Gastrocnemius medialis (tissue), 4 donors: ENCODE data around the gene TSPAN1. TPM values are rescaled to one million over a fixed set of nuclear protein-coding genes. Genes with fewer than 3 reads are reported as not detected.
"Not testable (repeated sequence)": the region's sequence is repeated elsewhere in the genome, so short reads cannot be mapped to it uniquely, and the experiment has no call there.

Experiments
- ATAC-seq, 2 donors: fragments of 150-250 bp; one replicate each; pipeline ENCODE4 v1.9.1; 2016
- DNase-seq, 2 donors: peaks; one replicate each; pipeline ENCODE4 v3.0.0-alpha.2; 2019
- H3K27ac ChIP-seq, 4 donors: fragments of 200-600 bp; sonication (generic); 1 replicate in 1 of 4; 2 replicates in 3 of 4; pipeline ENCODE4 v1.5.1; 2016 to 2018; ENCODE audit warnings: mild to moderate bottlenecking in 2 of 4, moderate library complexity in 1 of 4
- H3K27me3 ChIP-seq, 3 donors: fragments of 200-600 bp; sonication (generic) in 2 of 3; 1 replicate in 1 of 3; 2 replicates in 2 of 3; pipeline versions ENCODE4 v1.5.1 to v1.6.0; 2016 to 2019; ENCODE audit warnings: mild to moderate bottlenecking in 1 of 3, moderate library complexity in 1 of 3
- H3K36me3 ChIP-seq, 2 donors: fragments of 200-600 bp; sonication (generic) in 1 of 2; one replicate each; pipeline ENCODE4 v1.5.1; 2017 to 2018
- H3K4me1 ChIP-seq, 2 donors: fragments of 200-600 bp; sonication (generic) in 1 of 2; one replicate each; pipeline ENCODE4 v1.5.1; 2016 to 2017; ENCODE audit warnings: mild to moderate bottlenecking in 2 of 2
- H3K4me3 ChIP-seq, 4 donors: fragments of 200-600 bp; sonication (generic) in 3 of 4; 1 replicate in 1 of 4; 2 replicates in 3 of 4; pipeline ENCODE4 v1.5.1; 2016 to 2019; ENCODE audit warnings: mild to moderate bottlenecking in 2 of 4
- H3K9me3 ChIP-seq, 3 donors: fragments of 200-600 bp; sonication (generic) in 2 of 3; 1 replicate in 1 of 3; 2 replicates in 2 of 3; pipeline ENCODE4 v1.5.1; 2016 to 2019
- POLR2A ChIP-seq, 2 donors: fragments of 450-650 bp; IDR thresholded peaks; one replicate each; pipeline ENCODE4 v1.6.1; 2017; ENCODE audit warnings: antibody characterized with exemption in 2 of 2, mild to moderate bottlenecking in 2 of 2, moderate library complexity in 2 of 2
- in situ Hi-C, 4 donors: fragments of 200-750 bp; cut with MboI; loops; one replicate each; pipeline versions ENCODE4 v1.15.0 to v1.8.0; 2017; ENCODE audit warnings: low sequenced_read_pairs in 4 of 4
- intact Hi-C: fragments of 100-400 bp; cut with DNase I; formaldehyde crosslinking; loops from one replicate; pipeline ENCODE4 v1.15.1; 2023; ENCODE audit warnings: low total_unique reads
- total RNA-seq, 4 donors: library from RNA; depleted of rRNA; stranded (reverse); fragments of >200 nt; gene quantifications; one replicate each; pipeline versions ENCODE4 v1.1.0 to v1.2.3, GENCODE V29; 2016
- TF ChIP-seq, protein P1 (sequence below), 5 experiments: fragments of 450-650 bp in 3 of 5; fragments of 200-600 bp in 2 of 5; sonication (generic) in 2 of 5; IDR thresholded peaks in 4 of 5; conservative IDR thresholded peaks in 1 of 5; 1 replicate in 4 of 5; 2 replicates in 1 of 5; pipeline ENCODE4 v1.5.1; 2016 to 2019; ENCODE audit warnings: antibody characterized with exemption in 5 of 5, mild to moderate bottlenecking in 3 of 5, moderate library complexity in 3 of 5

TSPAN1 gene
- total RNA-seq, 4 donors from 2014 or later = 0.88 to 10.7 (median 6.0) TPM

- no peak overlapping the region for H3K27ac ChIP-seq
- no peaks in the 10 kb centered on the region for H3K9me3 ChIP-seq
- intact Hi-C loops = no loop called here
- no peak overlapping the region for H3K4me3 ChIP-seq
- DNase-seq (no peak), ATAC-seq (no peak)
- no peaks in the 10 kb centered on the region for H3K27me3 ChIP-seq
- no peaks in the 10 kb centered on the region for H3K4me1 ChIP-seq
- in situ Hi-C loops = loop anchor here in 1 of 4 donors (10.0 kb wide), 1 partner anchor 186 kb away; no protein-coding TSS in a partner anchor
- no peaks in the 10 kb centered on the region for H3K36me3 ChIP-seq
- TF ChIP-seq, protein P1, sequence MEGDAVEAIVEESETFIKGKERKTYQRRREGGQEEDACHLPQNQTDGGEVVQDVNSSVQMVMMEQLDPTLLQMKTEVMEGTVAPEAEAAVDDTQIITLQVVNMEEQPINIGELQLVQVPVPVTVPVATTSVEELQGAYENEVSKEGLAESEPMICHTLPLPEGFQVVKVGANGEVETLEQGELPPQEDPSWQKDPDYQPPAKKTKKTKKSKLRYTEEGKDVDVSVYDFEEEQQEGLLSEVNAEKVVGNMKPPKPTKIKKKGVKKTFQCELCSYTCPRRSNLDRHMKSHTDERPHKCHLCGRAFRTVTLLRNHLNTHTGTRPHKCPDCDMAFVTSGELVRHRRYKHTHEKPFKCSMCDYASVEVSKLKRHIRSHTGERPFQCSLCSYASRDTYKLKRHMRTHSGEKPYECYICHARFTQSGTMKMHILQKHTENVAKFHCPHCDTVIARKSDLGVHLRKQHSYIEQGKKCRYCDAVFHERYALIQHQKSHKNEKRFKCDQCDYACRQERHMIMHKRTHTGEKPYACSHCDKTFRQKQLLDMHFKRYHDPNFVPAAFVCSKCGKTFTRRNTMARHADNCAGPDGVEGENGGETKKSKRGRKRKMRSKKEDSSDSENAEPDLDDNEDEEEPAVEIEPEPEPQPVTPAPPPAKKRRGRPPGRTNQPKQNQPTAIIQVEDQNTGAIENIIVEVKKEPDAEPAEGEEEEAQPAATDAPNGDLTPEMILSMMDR (IDR thresholded peaks at IDR 0.05 in 4 of 5, conservative IDR thresholded peaks at IDR 0.05 in 1 of 5) = no peak
- TF ChIP-seq POLR2A (IDR thresholded peaks at IDR 0.05) = no peak
Measured at GRCh38 chr1:46220808-46221207, 45.9 kb downstream of the TSPAN1 start.

- in situ Hi-C loops = loop anchor here in 1 of 4 donors (10.0 kb wide), 1 partner anchor 187 kb away; no protein-coding TSS in a partner anchor
Measured at GRCh38 chr1:46221749-46222148, 46.9 kb downstream of the TSPAN1 start.

DNA sequence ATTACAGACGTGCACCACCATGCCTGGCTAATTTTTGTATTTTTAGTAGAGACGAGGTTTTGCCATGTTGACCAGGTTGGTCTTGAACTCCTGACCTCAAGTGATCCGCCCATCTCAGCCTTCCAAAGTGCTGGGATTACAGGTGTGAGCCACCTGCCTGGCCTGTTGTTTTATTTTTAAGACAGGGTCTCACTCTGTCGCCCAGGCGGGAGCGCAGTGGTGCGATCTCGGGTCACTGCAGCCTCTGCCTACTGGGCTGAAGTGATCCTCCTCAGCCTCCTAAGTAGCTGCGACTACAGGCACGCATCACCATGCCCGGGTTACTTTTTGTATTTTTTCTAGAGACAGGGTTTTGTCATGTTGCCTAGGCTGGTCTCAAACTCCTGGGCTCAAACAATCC, 48.2 kb downstream of the TSPAN1 start:
- intact Hi-C loops (loop anchor here (1.0 kb wide), 1 partner anchor 186 kb away; no protein-coding TSS in a partner anchor), in situ Hi-C loops (loop anchor here in 1 of 4 donors (10.0 kb wide), 1 partner anchor 188 kb away; no protein-coding TSS in a partner anchor)
- H3K4me1 ChIP-seq, H3K27me3 ChIP-seq, DNase-seq, H3K4me3 ChIP-seq, H3K36me3 ChIP-seq, H3K9me3 ChIP-seq, H3K27ac ChIP-seq, ATAC-seq: not testable (repeated sequence)

More at GRCh38 chr1:46221749-46222148, 46.9 kb downstream of the TSPAN1 start:
- Histone ChIP-seq H3K36me3 (no peaks in the 10 kb centered on the region), H3K4me3 (no peak overlapping the region), H3K27me3 (no peaks in the 10 kb centered on the region), H3K27ac (no peak overlapping the region), H3K4me1 (no peaks in the 10 kb centered on the region), H3K9me3 (no peaks in the 10 kb centered on the region)
- intact Hi-C loops = no loop called here
- TF ChIP-seq, protein P1 (IDR thresholded peaks at IDR 0.05 in 4 of 5, conservative IDR thresholded peaks at IDR 0.05 in 1 of 5) = no peak
- TF ChIP-seq POLR2A (IDR thresholded peaks at IDR 0.05) = no peak
- DNase-seq = no peak
- no peak for ATAC-seq

- H3K4me3 ChIP-seq = no peak overlapping the region
- H3K9me3 ChIP-seq = no peaks in the 10 kb centered on the region
- H3K4me1 ChIP-seq = no peaks in the 10 kb centered on the region
- no peaks in the 10 kb centered on the region for H3K36me3 ChIP-seq
- intact Hi-C loops = loop anchor here (1.0 kb wide), 1 partner anchor 186 kb away; no protein-coding TSS in a partner anchor
- ATAC-seq (peak; percentile 95 to 97), DNase-seq (peak; percentile 40 to 63)
- in situ Hi-C loops = loop anchor here in 1 of 4 donors (10.0 kb wide), 1 partner anchor 189 kb away; no protein-coding TSS in a partner anchor
- no peaks in the 10 kb centered on the region for H3K27me3 ChIP-seq
- H3K27ac ChIP-seq = no peak overlapping the region
- TF ChIP-seq POLR2A (IDR thresholded peaks at IDR 0.05) = no peak
- TF ChIP-seq, protein P1 (IDR thresholded peaks at IDR 0.05 in 4 of 5, conservative IDR thresholded peaks at IDR 0.05 in 1 of 5) = peak; percentile 82 to 95 (median 85)
Measured at GRCh38 chr1:46223472-46223943, 48.6 kb downstream of the TSPAN1 start.

- DNase-seq (no peak), ATAC-seq (no peak)
- intact Hi-C loops (no loop called here), in situ Hi-C loops (loop anchor here in 1 of 4 donors (10.0 kb wide), 1 partner anchor 190 kb away; no protein-coding TSS in a partner anchor)
- H3K4me1 ChIP-seq = no peaks in the 10 kb centered on the region
- no peak for TF ChIP-seq POLR2A (IDR thresholded peaks at IDR 0.05)
- no peaks in the 10 kb centered on the region for H3K36me3 ChIP-seq
- no peak overlapping the region for H3K4me3 ChIP-seq
- no peaks in the 10 kb centered on the region for H3K9me3 ChIP-seq
- no peak overlapping the region for H3K27ac ChIP-seq
- H3K27me3 ChIP-seq = no peaks in the 10 kb centered on the region
Measured at GRCh38 chr1:46224966-46225365, 50.1 kb downstream of the TSPAN1 start.

DNA sequence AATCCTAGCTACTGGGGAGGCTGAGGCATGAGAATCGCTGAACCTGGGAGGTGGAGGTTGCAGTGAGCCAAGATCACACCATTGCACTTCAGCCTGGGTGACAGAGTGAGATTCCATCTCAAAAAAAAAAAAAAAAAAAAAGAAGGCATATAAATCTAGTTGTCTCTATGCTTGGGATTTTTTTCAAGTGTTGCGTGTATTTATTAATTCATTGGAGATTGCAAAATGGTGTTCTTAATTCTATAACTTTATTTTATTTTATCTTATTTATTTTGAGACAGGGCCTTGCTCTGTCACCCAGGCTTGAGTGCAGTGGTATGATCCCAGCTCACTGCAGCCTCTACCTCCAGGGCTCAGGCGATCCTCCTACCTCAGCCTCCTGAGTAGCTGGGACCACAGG, 56.3 kb downstream of the TSPAN1 start:
- ATAC-seq, H3K4me3 ChIP-seq, DNase-seq, H3K36me3 ChIP-seq, H3K27ac ChIP-seq, H3K27me3 ChIP-seq, H3K9me3 ChIP-seq, in situ Hi-C loops, intact Hi-C loops, H3K4me1 ChIP-seq: not testable (repeated sequence)

Other genes with a start within 250 kb of the TSPAN1 start
- 10 to 100 TPM; 12.1 to 23.8 (median 15.9) TPM for gene PIK3R3, start 42.5 kb upstream of the TSPAN1 start, total RNA-seq
- gene P3R3URF, start 1.4 kb downstream of the TSPAN1 start, total RNA-seq = not detected
- gene POMGNT1, start 23.3 kb downstream of the TSPAN1 start, total RNA-seq = 100 to 1,000 TPM in 1 of 4 donors, 10 to 100 TPM in 3; 66.2 to 107 (median 92.2) TPM
- 1 to 10 TPM in 1 of 4 donors, under 1 TPM in 2, not detected in 1; 0.39 to 1.9 (median 0.47) TPM for gene LURAP1, start 28.2 kb downstream of the TSPAN1 start, total RNA-seq
- 1 to 10 TPM in 1 of 4 donors, not detected in 3; 1.1 TPM for gene RAD54L, start 72.7 kb downstream of the TSPAN1 start, total RNA-seq
- 10 to 100 TPM; 76.3 to 99.2 (median 77.9) TPM for gene LRRC41, start 128.5 kb downstream of the TSPAN1 start, total RNA-seq
- 100 to 1,000 TPM; 415 to 695 (median 493) TPM for gene UQCRH, start 128.6 kb downstream of the TSPAN1 start, total RNA-seq
- gene NSUN4, start 165.7 kb downstream of the TSPAN1 start, total RNA-seq = 10 to 100 TPM; 15.5 to 22.5 (median 20.8) TPM
- 10 to 100 TPM in 1 of 4 donors, 1 to 10 TPM in 3; 5.2 to 15.6 (median 7.3) TPM for gene FAAH, start 219.2 kb downstream of the TSPAN1 start, total RNA-seq